Liver (tissue), 9 donors: Measurements from ENCODE around the gene SLC24A2. TPM values are rescaled to one million over a fixed set of nuclear protein-coding genes. Genes with fewer than 3 reads are reported as not detected.

ENCODE experiments used
- DNase-seq: peaks from one replicate; pipeline ENCODE4 v3.0.0-alpha.2; 2017; ENCODE audit warnings: low spot score
- H3K27ac ChIP-seq, 2 donors: one replicate each; pipeline ENCODE4 v1.7.0; 2013; ENCODE audit warnings: inconsistent platforms in 2 of 2, low read length in 2 of 2, control low read depth in 1 of 2, low read depth in 1 of 2, mild to moderate bottlenecking in 1 of 2
- H3K27me3 ChIP-seq, 4 donors: one replicate each; pipeline versions ENCODE4 v1.6.1 to v1.7.0; 2013; ENCODE audit warnings: low read length in 3 of 4, inconsistent platforms in 1 of 4, mild to moderate bottlenecking in 1 of 4, moderate library complexity in 1 of 4; ENCODE audit not compliant: control insufficient read depth in 4 of 4, insufficient read depth in 4 of 4
- H3K36me3 ChIP-seq, 4 donors: one replicate each; pipeline versions ENCODE4 v1.6.1 to v1.7.0; 2013; ENCODE audit warnings: low read length in 3 of 4, mild to moderate bottlenecking in 3 of 4, low read depth in 1 of 4, moderate library complexity in 1 of 4; ENCODE audit not compliant: control insufficient read depth in 4 of 4, insufficient read depth in 3 of 4
- H3K4me1 ChIP-seq, 4 donors: one replicate each; pipeline versions ENCODE4 v1.6.1 to v1.7.0; 2013; ENCODE audit warnings: low read length in 3 of 4, mild to moderate bottlenecking in 3 of 4, moderate library complexity in 1 of 4; ENCODE audit not compliant: control insufficient read depth in 4 of 4, insufficient read depth in 4 of 4
- H3K4me3 ChIP-seq, 3 donors: one replicate each; pipeline versions ENCODE4 v1.6.1 to v1.7.0; 2013; ENCODE audit warnings: low read length in 3 of 3, control low read depth in 1 of 3, low read depth in 1 of 3, mild to moderate bottlenecking in 1 of 3
- H3K9ac ChIP-seq, 2 donors: one replicate each; pipeline ENCODE4 v1.7.0; 2013; ENCODE audit warnings: low read length in 2 of 2, mild to moderate bottlenecking in 2 of 2, moderate library complexity in 2 of 2, control low read depth in 1 of 2, low read depth in 1 of 2
- H3K9me3 ChIP-seq, 4 donors: one replicate each; pipeline versions ENCODE4 v1.6.1 to v1.7.0; 2013; ENCODE audit warnings: low read length in 3 of 4; ENCODE audit not compliant: control insufficient read depth in 4 of 4
- ATF3 ChIP-seq: IDR thresholded peaks from 2 replicates; pipeline ENCODE4 v1.6.1; 2016; ENCODE audit warnings: antibody characterized with exemption
- CTCF ChIP-seq: fragments of 150-350 bp; IDR thresholded peaks from 2 replicates; pipeline ENCODE4 v1.5.1; 2017; ENCODE audit warnings: improper control_type of control experiment, low read depth, low read length; ENCODE audit not compliant: missing input control
- EGR1 ChIP-seq, 2 donors: IDR thresholded peaks; 2 replicates each; pipeline ENCODE4 v1.6.1; 2016 to 2018; ENCODE audit warnings: antibody characterized with exemption in 2 of 2, low read depth in 2 of 2
- HNF4A ChIP-seq, 2 donors: conservative IDR thresholded peaks; 2 replicates each; pipeline ENCODE4 v1.6.1; 2016; ENCODE audit warnings: antibody characterized with exemption in 2 of 2, mild to moderate bottlenecking in 2 of 2
- HNF4G ChIP-seq: IDR thresholded peaks from 2 replicates; pipeline ENCODE4 v1.6.1; 2016; ENCODE audit warnings: antibody characterized with exemption
- MAX ChIP-seq: IDR thresholded peaks from 2 replicates; pipeline ENCODE4 v1.6.1; 2016; ENCODE audit warnings: antibody characterized with exemption
- NR2F2 ChIP-seq: IDR thresholded peaks from 2 replicates; pipeline ENCODE4 v1.6.1; 2016; ENCODE audit warnings: antibody characterized with exemption
- RAD21 ChIP-seq, 2 donors: IDR thresholded peaks; 2 replicates each; pipeline ENCODE4 v1.6.1; 2016; ENCODE audit warnings: antibody characterized with exemption in 2 of 2, mild to moderate bottlenecking in 2 of 2
- RXRA ChIP-seq, 2 donors: IDR thresholded peaks; 2 replicates each; pipeline ENCODE4 v1.6.1; 2017 to 2018; ENCODE audit warnings: antibody characterized with exemption in 2 of 2, mild to moderate bottlenecking in 1 of 2
- SP1 ChIP-seq: IDR thresholded peaks from 2 replicates; pipeline ENCODE4 v1.6.1; 2018; ENCODE audit warnings: antibody characterized with exemption, mild to moderate bottlenecking
- TAF1 ChIP-seq: conservative IDR thresholded peaks from 2 replicates; pipeline ENCODE4 v1.6.1; 2016; ENCODE audit warnings: antibody characterized with exemption, mild to moderate bottlenecking
- YY1 ChIP-seq: IDR thresholded peaks from 2 replicates; pipeline ENCODE4 v1.6.1; 2016; ENCODE audit warnings: antibody characterized with exemption, mild to moderate bottlenecking
- ZBTB33 ChIP-seq: IDR thresholded peaks from 2 replicates; pipeline ENCODE4 v1.6.1; 2016; ENCODE audit warnings: antibody characterized with exemption
- WGBS: extraction: QIAGEN DNeasy Blood & Tissue Kit; methylation state at CpG from one replicate; pipeline ENCODE4 v1.1.7; 2013; 5-methylcytosine and 5-hydroxymethylcytosine counted together
- polyA plus RNA-seq, 2 donors: library from polyadenylated mRNA; stranded (reverse) in 1 of 2; unstranded in 1 of 2; fragments of 200-250 nt in 1 of 2; fragments of >200 nt in 1 of 2; fragmentation: Nextera tagmentation in 1 of 2; extraction: Ambion mirVana in 1 of 2; gene quantifications; one replicate each; pipeline versions ENCODE4 v1.2.1 to v1.2.3, GENCODE V29; 2013 to 2015
- total RNA-seq, 2 donors: library from RNA; depleted of rRNA; stranded (reverse); fragments of >200 nt; gene quantifications; one replicate each; pipeline ENCODE4 v1.2.3, GENCODE V29; 2014
- donor health status: healthy.
- donor health status: healthy.
- donor health status: healthy.
- donor health status: healthy.
- donor health status: healthy.

Gene SLC24A2
- total and polyA plus RNA-seq, 4 donors, result under 0.01 to 0.02 TPM; not detected in 2

- Histone ChIP-seq H3K4me1 (no peaks in the 10 kb centered on the region), H3K27ac (no peak overlapping the region), H3K9ac (no peak overlapping the region), H3K36me3 (no peaks in the 10 kb centered on the region), H3K4me3 (no peak overlapping the region), H3K9me3 (peaks cover 0 to 1% (median 0%) of the 10 kb centered on the region in 4 donors), H3K27me3 (no peaks in the 10 kb centered on the region)
- 59% methylated on average over 1 of the region's 1 CpG for WGBS
- no peak for TF ChIP-seq SP1
- TF ChIP-seq CTCF, result no peak
- TF ChIP-seq TAF1, result no peak
- TF ChIP-seq RXRA (IDR thresholded peaks at IDR 0.05), result no peak
- TF ChIP-seq EGR1 (IDR thresholded peaks at IDR 0.05; ENCODE audit: low read depth in 2 of 2), result no peak
- TF ChIP-seq ZBTB33, result no peak
- TF ChIP-seq NR2F2, result no peak
- no peak for TF ChIP-seq RAD21 (IDR thresholded peaks at IDR 0.05)
- no peak for TF ChIP-seq HNF4A (conservative IDR thresholded peaks at IDR 0.05)
- TF ChIP-seq ATF3, result no peak
- DNase-seq, result no peak
These were observed 20.0 kb downstream of the SLC24A2 start for GRCh38 chr9:19768798-19769197.

GRCh38 chr9:19759066-19759465 lies 29.8 kb downstream of the SLC24A2 start:
- Histone ChIP-seq H3K36me3 (no peaks in the 10 kb centered on the region), H3K27ac (no peak overlapping the region), H3K27me3 (no peaks in the 10 kb centered on the region), H3K4me1 (no peaks in the 10 kb centered on the region), H3K4me3 (no peak overlapping the region), H3K9me3 (no peaks in the 10 kb centered on the region), H3K9ac (no peak overlapping the region)
- DNase-seq, result no peak
- TF ChIP-seq NR2F2, result no peak
- TF ChIP-seq RXRA (IDR thresholded peaks at IDR 0.05), result no peak
- TF ChIP-seq HNF4G, result no peak
- no peak for TF ChIP-seq MAX
- no peak for TF ChIP-seq TAF1
- no peak for TF ChIP-seq ZBTB33
- TF ChIP-seq EGR1 (IDR thresholded peaks at IDR 0.05; ENCODE audit: low read depth in 2 of 2), result no peak
- no peak for TF ChIP-seq YY1
- no peak for TF ChIP-seq RAD21 (IDR thresholded peaks at IDR 0.05)
- no peak for TF ChIP-seq SP1
- 38% methylated on average over 1 of the region's 1 CpG for WGBS
